ENCODE results near the gene CPSF7.

GRCh38 chr11:61475433-61475832 lies 45.7 kb upstream of the CPSF7 start:
- no peak for TF ChIP-seq GATA3 (IDR thresholded peaks at IDR 0.05; ENCODE audit: low read depth, low read length)
- no peak for TF ChIP-seq GATA2 (IDR thresholded peaks at IDR 0.05; ENCODE audit: low read depth, low read length)

Measured in SH-SY5Y (cell line).